Raji (cell line): ENCODE data around the gene DGKH.

ENCODE experiments used
- POLR2A ChIP-seq: IDR thresholded peaks from 2 replicates; pipeline ENCODE4 v1.6.1; 2011; ENCODE audit warnings: low read depth, low read length, control low read depth; ENCODE audit not compliant: insufficient read depth

DGKH gene

GRCh38 chr13:42275098-42275471 is 226.6 kb downstream of the DGKH start:
- peak; percentile 66 for TF ChIP-seq POLR2A

GRCh38 chr13:42275506-42275905 is 227.1 kb downstream of the DGKH start:
- TF ChIP-seq POLR2A, result no peak

- no peak for TF ChIP-seq POLR2A
Measured at GRCh38 chr13:42276683-42277082, 228.2 kb downstream of the DGKH start.

- no peak for TF ChIP-seq POLR2A
Measured at GRCh38 chr13:42277618-42278276, 229.3 kb downstream of the DGKH start.

- TF ChIP-seq POLR2A, result no peak
Measured at GRCh38 chr13:42279080-42279479, 230.6 kb downstream of the DGKH start.

- no peak for TF ChIP-seq POLR2A
Measured at GRCh38 chr13:42279986-42280385, 231.5 kb downstream of the DGKH start.

- no peak for TF ChIP-seq POLR2A
Measured at GRCh38 chr13:42280537-42280936, 232.1 kb downstream of the DGKH start.

- no peak for TF ChIP-seq POLR2A
Measured at GRCh38 chr13:42283574-42283973, 235.1 kb downstream of the DGKH start.

- no peak for TF ChIP-seq POLR2A
Measured at GRCh38 chr13:42284068-42284467, 235.6 kb downstream of the DGKH start.
